Neuron (in vitro differentiated cells): Measurements from ENCODE around the gene BRD1.
"Not testable (repeated sequence)": the region's sequence is repeated elsewhere in the genome, so short reads cannot be mapped to it uniquely, and the experiment has no call there.

ENCODE experiments used
- H2AFZ ChIP-seq: one replicate; pipeline ENCODE4 v1.6.1; 2013; ENCODE audit warnings: low read depth, mild to moderate bottlenecking, inconsistent platforms, low read length, moderate library complexity
- H3K27me3 ChIP-seq: one replicate; pipeline ENCODE4 v1.6.1; 2013; ENCODE audit warnings: low read length; ENCODE audit not compliant: insufficient read depth
- H3K36me3 ChIP-seq: one replicate; pipeline ENCODE4 v1.6.1; 2013; ENCODE audit warnings: low read length; ENCODE audit not compliant: insufficient read depth
- H3K4me1 ChIP-seq: one replicate; pipeline ENCODE4 v1.6.1; 2013; ENCODE audit warnings: low read length; ENCODE audit not compliant: insufficient read depth
- H3K4me3 ChIP-seq: 2 replicates; pipeline ENCODE4 v1.5.1; 2013; ENCODE audit warnings: mild to moderate bottlenecking, low read length, moderate library complexity
- H3K9me3 ChIP-seq: one replicate; pipeline ENCODE4 v1.6.1; 2013; ENCODE audit warnings: low read length

The BRD1 gene

GRCh38 chr22:49826603-49827270 is 936 bp downstream of the BRD1 start:
- Histone ChIP-seq H2AFZ (no peak overlapping the region), H3K4me3 (peak overlapping the region; percentile 93), H3K9me3 (peaks cover 35% of the 10 kb centered on the region), H3K4me1 (peaks cover 16% of the 10 kb centered on the region), H3K36me3 (peaks cover 36% of the 10 kb centered on the region), H3K27me3 (no peaks in the 10 kb centered on the region)

- Histone ChIP-seq H3K9me3 (peaks cover 30% of the 10 kb centered on the region), H3K36me3 (peaks cover 43% of the 10 kb centered on the region), H3K4me1 (peaks cover 16% of the 10 kb centered on the region), H2AFZ (no peak overlapping the region), H3K4me3 (peak overlapping the region; percentile 93), H3K27me3 (no peaks in the 10 kb centered on the region)
Observed at GRCh38 chr22:49825944-49826602, 1.6 kb downstream of the BRD1 start.

GRCh38 chr22:49825436-49825835 is 2.2 kb downstream of the BRD1 start:
- Histone ChIP-seq H3K4me1 (peaks cover 16% of the 10 kb centered on the region), H3K36me3 (peaks cover 49% of the 10 kb centered on the region), H3K4me3 (peak overlapping the region; percentile 93), H3K9me3 (peaks cover 30% of the 10 kb centered on the region), H3K27me3 (no peaks in the 10 kb centered on the region), H2AFZ (no peak overlapping the region)

GRCh38 chr22:49824936-49825335 is 2.7 kb downstream of the BRD1 start:
- Histone ChIP-seq H3K9me3 (peaks cover 34% of the 10 kb centered on the region), H3K36me3 (peaks cover 54% of the 10 kb centered on the region), H3K4me3 (no peak overlapping the region)

GRCh38 chr22:49824185-49824925 is 3.3 kb downstream of the BRD1 start:
- peaks cover 55% of the 10 kb centered on the region for H3K36me3 ChIP-seq
- no peaks in the 10 kb centered on the region for H3K27me3 ChIP-seq
- no peak overlapping the region for H2AFZ ChIP-seq
- H3K4me1 ChIP-seq, result peaks cover 16% of the 10 kb centered on the region
- no peak overlapping the region for H3K4me3 ChIP-seq
- peaks cover 30% of the 10 kb centered on the region for H3K9me3 ChIP-seq

More at GRCh38 chr22:49824936-49825335, 2.7 kb downstream of the BRD1 start:
- H3K4me1 ChIP-seq, result peaks cover 16% of the 10 kb centered on the region
- no peaks in the 10 kb centered on the region for H3K27me3 ChIP-seq
- no peak overlapping the region for H2AFZ ChIP-seq

- Histone ChIP-seq H3K4me3 (no peak overlapping the region), H3K36me3 (peaks cover 63% of the 10 kb centered on the region), H2AFZ (no peak overlapping the region), H3K27me3 (no peaks in the 10 kb centered on the region), H3K9me3 (peaks cover 23% of the 10 kb centered on the region), H3K4me1 (peaks cover 16% of the 10 kb centered on the region)
Observed at GRCh38 chr22:49823289-49824045, 4.2 kb downstream of the BRD1 start.

- not testable (repeated sequence) for H3K4me3 ChIP-seq, H2AFZ ChIP-seq, H3K27me3 ChIP-seq
- Histone ChIP-seq H3K9me3 (peaks cover 23% of the 10 kb centered on the region), H3K36me3 (peaks cover 81% of the 10 kb centered on the region), H3K4me1 (peaks cover 16% of the 10 kb centered on the region)
Observed at GRCh38 chr22:49821741-49822140, 5.9 kb downstream of the BRD1 start.

- Histone ChIP-seq H3K4me1 (peaks cover 13% of the 10 kb centered on the region), H3K9me3 (peaks cover 23% of the 10 kb centered on the region), H2AFZ (no peak overlapping the region), H3K36me3 (peaks cover 88% of the 10 kb centered on the region), H3K4me3 (no peak overlapping the region), H3K27me3 (no peaks in the 10 kb centered on the region)
Observed at GRCh38 chr22:49820984-49821383, 6.7 kb downstream of the BRD1 start.

- no peak overlapping the region for H3K4me3 ChIP-seq
- no peak overlapping the region for H2AFZ ChIP-seq
- H3K4me1 ChIP-seq, result no peaks in the 10 kb centered on the region
- peaks cover 83% of the 10 kb centered on the region for H3K36me3 ChIP-seq
- peaks cover 5% of the 10 kb centered on the region for H3K9me3 ChIP-seq
- H3K27me3 ChIP-seq, result no peaks in the 10 kb centered on the region
Observed at GRCh38 chr22:49817359-49817758, 10.3 kb downstream of the BRD1 start.

- Histone ChIP-seq H3K9me3 (peaks cover 4% of the 10 kb centered on the region), H3K27me3 (no peaks in the 10 kb centered on the region), H3K4me3 (no peak overlapping the region), H3K4me1 (no peaks in the 10 kb centered on the region), H2AFZ (no peak overlapping the region), H3K36me3 (peaks cover 69% of the 10 kb centered on the region)
Observed at GRCh38 chr22:49815641-49816091, 12.0 kb downstream of the BRD1 start.

- no peaks in the 10 kb centered on the region for H3K9me3 ChIP-seq
- no peaks in the 10 kb centered on the region for H3K27me3 ChIP-seq
- no peak overlapping the region for H3K4me3 ChIP-seq
- no peaks in the 10 kb centered on the region for H3K4me1 ChIP-seq
- no peak overlapping the region for H2AFZ ChIP-seq
- H3K36me3 ChIP-seq, result peaks cover 65% of the 10 kb centered on the region
Observed at GRCh38 chr22:49814856-49815255, 12.8 kb downstream of the BRD1 start.

GRCh38 chr22:49814164-49814686 is 13.4 kb downstream of the BRD1 start:
- H2AFZ ChIP-seq, result no peak overlapping the region
- H3K4me3 ChIP-seq, result no peak overlapping the region
- H3K27me3 ChIP-seq, result no peaks in the 10 kb centered on the region
- H3K36me3 ChIP-seq, result peaks cover 63% of the 10 kb centered on the region
- no peaks in the 10 kb centered on the region for H3K9me3 ChIP-seq
- H3K4me1 ChIP-seq, result no peaks in the 10 kb centered on the region
